Measurements from ENCODE around the gene TTC23L.

Gene TTC23L

GRCh38 chr5:34924462-34924765 is 85.5 kb downstream of the TTC23L start:
- FAIRE-seq = no peak

GRCh38 chr5:34926318-34926888 is 87.4 kb downstream of the TTC23L start:
- FAIRE-seq = no peak

- no peak for FAIRE-seq
Observed at GRCh38 chr5:34927785-34928184, 88.8 kb downstream of the TTC23L start.

- FAIRE-seq = no peak
Observed at GRCh38 chr5:34928267-34928666, 89.3 kb downstream of the TTC23L start.

GRCh38 chr5:34929134-34929719 is 90.3 kb downstream of the TTC23L start, which contains the start of gene DNAJC21:
Gene DNAJC21, plus strand, starts transcription at chr5:34929559. Its CDS starts 261 bp downstream, at chr5:34929820.
- peak; percentile 45 for FAIRE-seq

GRCh38 chr5:34929720-34930461 is 90.9 kb downstream of the TTC23L start:
- no peak for FAIRE-seq

GRCh38 chr5:34930462-34930844 is 91.5 kb downstream of the TTC23L start:
- FAIRE-seq = no peak

GRCh38 chr5:34930870-34931269 is 91.9 kb downstream of the TTC23L start:
- no peak for FAIRE-seq

- no peak for FAIRE-seq
Observed at GRCh38 chr5:34932947-34933346, 94.0 kb downstream of the TTC23L start.

GRCh38 chr5:34941936-34942335 is 103.0 kb downstream of the TTC23L start:
- no peak for FAIRE-seq

GRCh38 chr5:34944044-34944443 is 105.1 kb downstream of the TTC23L start:
- FAIRE-seq = no peak

- no peak for FAIRE-seq
Observed at GRCh38 chr5:34944460-34945047, 105.6 kb downstream of the TTC23L start.

All from endometrium (tissue), 2 donors.